Measurements from ENCODE around the gene PRAC1. TPM values are rescaled to one million over a fixed set of nuclear protein-coding genes. Genes with fewer than 3 reads are reported as not detected.

PRAC1 gene
- total RNA-seq, 4 donors from 2014 or later = not detected

DNA sequence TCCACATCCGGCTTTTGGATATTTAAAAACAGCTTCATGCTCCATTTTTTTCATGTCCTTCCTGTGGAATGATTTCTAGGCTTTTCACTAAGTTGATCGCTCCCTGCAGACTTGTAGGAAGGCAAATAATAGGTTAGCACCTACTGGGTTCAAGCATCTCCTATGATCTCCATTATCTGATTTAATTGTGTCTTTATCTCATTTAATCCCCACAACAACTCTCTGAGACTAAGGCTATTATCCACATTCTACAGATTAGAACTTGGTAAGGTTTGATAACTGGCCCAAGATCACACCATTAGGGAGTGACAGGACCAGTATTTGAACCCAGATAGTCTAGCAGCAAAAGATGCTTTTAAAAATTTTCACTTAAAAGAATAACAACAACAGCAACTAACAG, 50.0 kb downstream of the PRAC1 start:
- no peak for DNase-seq (ENCODE audit: low spot score in 2 of 2)
- H3K27ac ChIP-seq = peak overlapping the region in 1 of 4 donors; percentile 36
- 45 to 61% methylated on average over 2 of the region's 2 CpGs for WGBS, 2 donors
- no peaks in the 10 kb centered on the region for H3K9me3 ChIP-seq
- H3K36me3 ChIP-seq = no peaks in the 10 kb centered on the region
- H3K4me3 ChIP-seq = no peak overlapping the region
- H3K4me1 ChIP-seq = peaks cover 0 to 10% (median 0%) of the 10 kb centered on the region in 4 donors
- TF ChIP-seq, protein P1, sequence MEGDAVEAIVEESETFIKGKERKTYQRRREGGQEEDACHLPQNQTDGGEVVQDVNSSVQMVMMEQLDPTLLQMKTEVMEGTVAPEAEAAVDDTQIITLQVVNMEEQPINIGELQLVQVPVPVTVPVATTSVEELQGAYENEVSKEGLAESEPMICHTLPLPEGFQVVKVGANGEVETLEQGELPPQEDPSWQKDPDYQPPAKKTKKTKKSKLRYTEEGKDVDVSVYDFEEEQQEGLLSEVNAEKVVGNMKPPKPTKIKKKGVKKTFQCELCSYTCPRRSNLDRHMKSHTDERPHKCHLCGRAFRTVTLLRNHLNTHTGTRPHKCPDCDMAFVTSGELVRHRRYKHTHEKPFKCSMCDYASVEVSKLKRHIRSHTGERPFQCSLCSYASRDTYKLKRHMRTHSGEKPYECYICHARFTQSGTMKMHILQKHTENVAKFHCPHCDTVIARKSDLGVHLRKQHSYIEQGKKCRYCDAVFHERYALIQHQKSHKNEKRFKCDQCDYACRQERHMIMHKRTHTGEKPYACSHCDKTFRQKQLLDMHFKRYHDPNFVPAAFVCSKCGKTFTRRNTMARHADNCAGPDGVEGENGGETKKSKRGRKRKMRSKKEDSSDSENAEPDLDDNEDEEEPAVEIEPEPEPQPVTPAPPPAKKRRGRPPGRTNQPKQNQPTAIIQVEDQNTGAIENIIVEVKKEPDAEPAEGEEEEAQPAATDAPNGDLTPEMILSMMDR (IDR thresholded peaks at IDR 0.05) = no peak
- TF ChIP-seq POLR2A (IDR thresholded peaks at IDR 0.05) (no peak), EP300 (IDR thresholded peaks at IDR 0.05) (no peak)
- H3K27me3 ChIP-seq = peaks cover 0 to 48% of the 10 kb centered on the region in 2 donors

Small RNA genes lying within 50 kb of the gene (small RNA-seq; reads per million reads assigned to genes)
- not detected for gene AC091179.2
- not detected for gene COX6B1P2
- gene MIR3185 = not detected
- gene RF02132 = not detected
- not detected for gene RF02133
- not detected for gene RN7SL125P

Other genes with a start within 250 kb of the PRAC1 start
- gene HOXB1, start 191.5 kb downstream of the PRAC1 start, total RNA-seq = not detected
- gene HOXB2, start 177.4 kb downstream of the PRAC1 start, total RNA-seq = 10 to 100 TPM in 3 of 4 donors, 1 to 10 TPM in 1; 6.9 to 29.3 (median 19.2) TPM
- 1 to 10 TPM; 1.2 to 3.5 (median 2.0) TPM for gene HOXB4, start 144.2 kb downstream of the PRAC1 start, total RNA-seq
- 10 to 100 TPM in 2 of 4 donors, 1 to 10 TPM in 2; 3.7 to 14.1 (median 9.4) TPM for gene HOXB3, start 132.3 kb downstream of the PRAC1 start, total RNA-seq
- 1 to 10 TPM in 2 of 4 donors, not detected in 2; 1.6 to 1.8 TPM for gene HOXB5, start 128.7 kb downstream of the PRAC1 start, total RNA-seq
- 1 to 10 TPM in 3 of 4 donors, under 1 TPM in 1; 0.66 to 5.1 (median 2.9) TPM for gene HOXB6, start 117.5 kb downstream of the PRAC1 start, total RNA-seq
- gene HOXB7, start 111.5 kb downstream of the PRAC1 start, total RNA-seq = 1 to 10 TPM; 1.8 to 4.0 (median 2.3) TPM
- gene HOXB8, start 107.2 kb downstream of the PRAC1 start, total RNA-seq = under 1 TPM in 2 of 4 donors, not detected in 2; 0.66 to 0.90 TPM
- gene HOXB9, start 96.2 kb downstream of the PRAC1 start, total RNA-seq = under 1 TPM in 2 of 4 donors, not detected in 2; 0.21 to 0.30 TPM
- gene PRAC2, start 667 bp upstream of the PRAC1 start, total RNA-seq = not detected
- gene HOXB13, start 6.2 kb upstream of the PRAC1 start, total RNA-seq = not detected
- gene TTLL6, start 94.7 kb upstream of the PRAC1 start, total RNA-seq = 1 to 10 TPM in 2 of 4 donors, under 1 TPM in 2; 0.21 to 4.8 (median 0.99) TPM
- 100 to 1,000 TPM; 167 to 302 (median 232) TPM for gene CALCOCO2, start 108.5 kb upstream of the PRAC1 start, total RNA-seq
- 100 to 1,000 TPM in 1 of 4 donors, 10 to 100 TPM in 3; 71.4 to 103 (median 89.7) TPM for gene ATP5MC1, start 170.3 kb upstream of the PRAC1 start, total RNA-seq
- 10 to 100 TPM; 51.0 to 63.8 (median 56.8) TPM for gene UBE2Z, start 185.9 kb upstream of the PRAC1 start, total RNA-seq
- gene SNF8, start 222.3 kb upstream of the PRAC1 start, total RNA-seq = 100 to 1,000 TPM in 1 of 4 donors, 10 to 100 TPM in 3; 36.9 to 107 (median 75.6) TPM
- not detected for gene GIP, start 246.1 kb upstream of the PRAC1 start, total RNA-seq

Measured in tibial nerve (tissue), 4 donors.